Measurements from ENCODE around the gene HNRNPF. TPM values are rescaled to one million over a fixed set of nuclear protein-coding genes. Genes with fewer than 3 reads are reported as not detected.
"Not testable (repeated sequence)": the region's sequence is repeated elsewhere in the genome, so short reads cannot be mapped to it uniquely, and the experiment has no call there.

HNRNPF gene, protein sequence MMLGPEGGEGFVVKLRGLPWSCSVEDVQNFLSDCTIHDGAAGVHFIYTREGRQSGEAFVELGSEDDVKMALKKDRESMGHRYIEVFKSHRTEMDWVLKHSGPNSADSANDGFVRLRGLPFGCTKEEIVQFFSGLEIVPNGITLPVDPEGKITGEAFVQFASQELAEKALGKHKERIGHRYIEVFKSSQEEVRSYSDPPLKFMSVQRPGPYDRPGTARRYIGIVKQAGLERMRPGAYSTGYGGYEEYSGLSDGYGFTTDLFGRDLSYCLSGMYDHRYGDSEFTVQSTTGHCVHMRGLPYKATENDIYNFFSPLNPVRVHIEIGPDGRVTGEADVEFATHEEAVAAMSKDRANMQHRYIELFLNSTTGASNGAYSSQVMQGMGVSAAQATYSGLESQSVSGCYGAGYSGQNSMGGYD
- total RNA-seq = 211 and 221 TPM in 2 replicates
- long read RNA-seq, transcript HNRNPF-203 (4 exons, 2,617 nt) = minor isoform, 222 of 2,166 reads
- long read RNA-seq, transcript HNRNPF-202 (4 exons, 2,670 nt) = minor isoform, 101 of 2,166 reads
- long read RNA-seq, transcript HNRNPF-207 (4 exons, 2,676 nt) = minor isoform, 178 of 2,166 reads
- long read RNA-seq, transcript HNRNPF-204 (3 exons, 2,755 nt) = major isoform, 833 of 2,166 reads
- long read RNA-seq, partial matches to known transcripts = 13 of 2,166 reads
- long read RNA-seq, other reads (novel, unspliced or antisense) = 753 of 2,166 reads

DNA sequence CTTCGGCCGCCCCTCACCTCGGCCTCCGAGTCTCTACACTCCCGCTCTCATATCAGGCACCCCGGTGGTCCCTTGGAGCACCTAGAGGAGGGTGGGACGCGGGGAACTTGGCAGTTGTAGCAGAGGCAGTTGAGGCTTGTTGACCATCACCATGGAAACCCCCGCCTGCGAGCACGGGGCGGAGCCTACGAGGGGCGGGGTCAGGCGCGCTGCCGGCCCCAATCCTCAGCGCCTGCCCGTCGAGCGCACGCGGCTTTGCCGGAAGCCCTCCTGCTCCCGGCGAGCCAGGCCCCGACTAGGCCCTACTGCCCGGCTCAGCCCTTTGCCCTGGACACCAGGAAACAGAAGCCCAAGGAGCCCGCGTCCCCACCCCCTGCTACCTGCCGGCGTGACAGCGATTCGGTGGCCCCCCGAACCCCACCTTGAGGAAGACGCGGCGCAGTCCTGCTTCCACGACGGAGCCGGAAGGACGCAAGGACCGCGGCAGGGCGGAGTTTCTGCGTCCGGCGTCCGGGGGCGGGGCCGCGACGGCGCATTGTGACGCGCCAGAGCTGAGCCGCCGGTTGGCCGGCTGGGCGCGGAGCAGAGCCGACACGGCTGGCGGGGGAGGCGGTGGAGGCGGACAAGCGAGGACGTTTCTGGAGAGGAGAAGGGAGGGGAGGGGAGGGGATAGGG lies at the start of gene HNRNPF:
HNRNPF (minus strand) TSS at position 477 of the 675 bp plus-strand sequence. CDS start 21,302 bp downstream, outside the sequence.
- Mint-ChIP-seq H3K4me3 (ENCODE audit: low read depth) (peak within 1 kb of the TSS; percentile 93), H3K27ac (peak within 1 kb of the TSS; percentile 98), H3K9me3 (ENCODE audit: low read depth) (no peaks in the 10 kb centered on the region), H3K4me1 (ENCODE audit: low read depth) (peaks cover 11% of the 10 kb centered on the region), H3K27me3 (no peaks in the 10 kb centered on the region), H3K36me3 (ENCODE audit: insufficient read depth) (no peaks in the 10 kb centered on the region)
- TF ChIP-seq, protein P1, sequence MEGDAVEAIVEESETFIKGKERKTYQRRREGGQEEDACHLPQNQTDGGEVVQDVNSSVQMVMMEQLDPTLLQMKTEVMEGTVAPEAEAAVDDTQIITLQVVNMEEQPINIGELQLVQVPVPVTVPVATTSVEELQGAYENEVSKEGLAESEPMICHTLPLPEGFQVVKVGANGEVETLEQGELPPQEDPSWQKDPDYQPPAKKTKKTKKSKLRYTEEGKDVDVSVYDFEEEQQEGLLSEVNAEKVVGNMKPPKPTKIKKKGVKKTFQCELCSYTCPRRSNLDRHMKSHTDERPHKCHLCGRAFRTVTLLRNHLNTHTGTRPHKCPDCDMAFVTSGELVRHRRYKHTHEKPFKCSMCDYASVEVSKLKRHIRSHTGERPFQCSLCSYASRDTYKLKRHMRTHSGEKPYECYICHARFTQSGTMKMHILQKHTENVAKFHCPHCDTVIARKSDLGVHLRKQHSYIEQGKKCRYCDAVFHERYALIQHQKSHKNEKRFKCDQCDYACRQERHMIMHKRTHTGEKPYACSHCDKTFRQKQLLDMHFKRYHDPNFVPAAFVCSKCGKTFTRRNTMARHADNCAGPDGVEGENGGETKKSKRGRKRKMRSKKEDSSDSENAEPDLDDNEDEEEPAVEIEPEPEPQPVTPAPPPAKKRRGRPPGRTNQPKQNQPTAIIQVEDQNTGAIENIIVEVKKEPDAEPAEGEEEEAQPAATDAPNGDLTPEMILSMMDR (IDR thresholded peaks at IDR 0.05; ENCODE audit: unreplicated experiment) = no peak
- DNase-seq (ENCODE audit: low spot score, unreplicated experiment) = peak; percentile 89

DNA sequence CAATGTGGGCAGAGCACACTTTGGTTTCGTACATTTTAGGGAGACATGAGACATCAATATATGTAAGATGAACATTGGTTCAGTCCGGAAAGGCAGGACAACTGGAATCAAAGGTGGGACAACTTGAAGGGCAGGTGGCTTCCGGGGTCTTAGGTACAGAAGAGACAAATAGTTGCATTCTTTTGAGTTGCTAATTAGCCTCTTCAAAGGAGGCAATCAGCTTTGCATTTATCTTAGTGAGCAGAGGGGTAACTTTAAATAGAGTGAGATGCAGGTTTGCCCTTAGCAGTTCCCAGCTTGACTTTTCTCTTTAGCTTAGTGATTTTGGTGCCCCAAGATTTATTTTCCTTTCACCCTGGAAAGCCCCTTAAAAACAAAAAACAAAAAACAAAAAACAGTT lies 49.2 kb upstream of the HNRNPF start:
- Mint-ChIP-seq H3K27ac (no peak overlapping the region), H3K4me1 (ENCODE audit: low read depth) (peaks cover 18% of the 10 kb centered on the region), H3K9me3 (ENCODE audit: low read depth) (no peaks in the 10 kb centered on the region), H3K27me3 (no peaks in the 10 kb centered on the region), H3K4me3 (ENCODE audit: low read depth) (no peak overlapping the region), H3K36me3 (ENCODE audit: insufficient read depth) (no peaks in the 10 kb centered on the region)
- no peak for DNase-seq (ENCODE audit: low spot score, unreplicated experiment)
- TF ChIP-seq, protein P1 (IDR thresholded peaks at IDR 0.05; ENCODE audit: unreplicated experiment) = no peak

DNA sequence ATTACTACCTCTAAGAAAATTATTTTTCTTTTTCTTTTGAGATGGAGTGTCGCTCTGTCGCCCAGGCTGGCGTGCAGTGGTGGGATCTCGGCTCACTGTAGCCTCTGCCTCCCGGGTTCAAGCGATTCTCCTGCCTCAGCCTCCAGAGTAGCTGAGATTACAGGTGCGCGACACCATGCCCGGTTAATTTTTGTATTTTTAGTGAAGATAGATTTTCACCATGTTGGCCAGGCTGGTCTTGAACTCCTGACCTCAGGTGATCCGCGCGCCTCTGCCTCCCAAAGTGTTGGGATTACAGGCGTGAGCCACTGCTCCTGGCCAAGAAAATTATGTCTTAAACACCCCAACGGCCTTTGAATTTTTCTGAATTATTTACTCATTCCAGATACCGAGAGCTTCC lies 47.6 kb upstream of the HNRNPF start:
- peaks cover 12% of the 10 kb centered on the region for H3K4me1 Mint-ChIP-seq (ENCODE audit: low read depth)
- H3K9me3 Mint-ChIP-seq (ENCODE audit: low read depth); DNase-seq (ENCODE audit: low spot score, unreplicated experiment); H3K27ac Mint-ChIP-seq; H3K4me3 Mint-ChIP-seq (ENCODE audit: low read depth); H3K27me3 Mint-ChIP-seq; H3K36me3 Mint-ChIP-seq (ENCODE audit: insufficient read depth): not testable (repeated sequence)

DNA sequence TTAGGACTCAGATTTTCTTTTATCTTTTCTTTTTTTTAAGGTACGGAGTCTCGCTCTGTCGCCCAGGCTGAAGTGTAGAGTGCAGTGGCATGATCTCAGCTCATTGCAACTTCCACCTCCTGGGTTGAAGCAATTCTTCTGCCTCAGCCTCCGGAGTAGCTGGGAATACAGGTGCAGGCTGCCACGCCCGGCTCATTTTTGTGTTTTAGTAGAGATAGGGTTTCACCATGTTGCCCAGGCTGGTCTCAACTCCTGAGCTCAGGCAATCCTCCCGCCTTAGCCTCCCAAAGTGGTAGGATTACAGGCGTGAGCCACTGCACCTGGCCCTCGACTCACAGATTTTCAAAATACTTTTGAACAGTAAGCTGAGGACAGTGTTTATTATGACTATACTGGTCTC lies 45.0 kb upstream of the HNRNPF start:
- Mint-ChIP-seq H3K4me1 (ENCODE audit: low read depth) (peaks cover 12% of the 10 kb centered on the region), H3K4me3 (ENCODE audit: low read depth) (peak overlapping the region; percentile 87)
- not testable (repeated sequence) for H3K9me3 Mint-ChIP-seq (ENCODE audit: low read depth); DNase-seq (ENCODE audit: low spot score, unreplicated experiment); H3K27me3 Mint-ChIP-seq; H3K27ac Mint-ChIP-seq; H3K36me3 Mint-ChIP-seq (ENCODE audit: insufficient read depth)

DNA sequence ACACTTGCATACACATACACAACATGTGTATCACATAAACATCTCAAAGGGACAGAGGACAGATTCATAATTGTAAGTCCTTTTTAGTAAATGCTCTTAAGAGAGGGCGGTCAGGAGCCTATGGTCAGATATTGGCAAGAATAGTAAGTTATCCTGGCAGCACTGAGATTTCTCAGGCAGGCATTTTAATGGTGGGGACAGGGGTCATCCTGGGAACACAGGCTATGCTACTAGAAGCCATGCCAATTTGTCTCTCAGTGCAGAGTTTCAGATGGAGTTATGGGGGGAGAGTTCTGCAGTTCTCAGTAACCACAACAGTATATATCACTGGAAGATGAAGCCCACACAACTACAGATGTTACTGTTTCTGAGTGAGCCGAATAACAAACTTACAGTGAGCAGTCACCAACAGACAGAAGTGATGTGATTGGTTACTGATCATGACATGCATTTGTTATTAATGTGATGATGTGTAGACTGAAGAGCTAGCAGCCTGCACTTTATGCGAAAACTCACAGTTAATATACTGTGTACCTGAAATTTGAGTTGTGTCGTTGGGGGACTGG lies 44.4 kb upstream of the HNRNPF start:
- no peak for DNase-seq (ENCODE audit: low spot score, unreplicated experiment)
- TF ChIP-seq, protein P1 (IDR thresholded peaks at IDR 0.05; ENCODE audit: unreplicated experiment) = no peak
- H3K27me3 Mint-ChIP-seq = no peaks in the 10 kb centered on the region
- H3K27ac Mint-ChIP-seq = peak overlapping the region; percentile 58
- peaks cover 12% of the 10 kb centered on the region for H3K4me1 Mint-ChIP-seq (ENCODE audit: low read depth)
- peak overlapping the region; percentile 38 for H3K4me3 Mint-ChIP-seq (ENCODE audit: low read depth)
- H3K9me3 Mint-ChIP-seq (ENCODE audit: low read depth) = no peaks in the 10 kb centered on the region
- H3K36me3 Mint-ChIP-seq (ENCODE audit: insufficient read depth) = no peaks in the 10 kb centered on the region
